ENCODE data around the gene AMZ1. TPM values are rescaled to one million over a fixed set of nuclear protein-coding genes. Genes with fewer than 3 reads are reported as not detected.

AMZ1 gene
- polyA plus RNA-seq, 3 donors from 2014 or later: 0.11 TPM; not detected in 2

DNA sequence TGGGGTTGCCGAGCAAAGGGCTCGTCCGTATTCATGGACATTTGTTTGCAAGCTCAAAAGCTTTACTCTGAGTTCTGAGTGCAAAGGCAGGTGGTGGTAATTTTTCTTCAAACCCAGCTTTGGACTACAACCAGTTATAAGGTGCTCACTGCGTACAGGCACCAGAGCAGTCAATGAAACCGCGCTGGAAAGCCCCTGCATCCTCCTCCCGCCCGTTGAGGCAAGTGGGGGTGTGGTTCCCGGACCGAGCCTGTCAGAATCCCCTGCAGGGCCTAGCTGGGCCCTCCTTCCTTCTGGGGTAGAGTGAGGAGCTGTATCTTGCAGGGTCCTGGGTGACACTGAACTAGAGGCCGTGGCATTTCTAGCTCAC lies 22.3 kb downstream of the AMZ1 start:
- H3K4me1 Mint-ChIP-seq: peaks cover 22 to 40% of the 10 kb centered on the region in 2 donors
- no peak overlapping the region for H3K27ac Mint-ChIP-seq
- peak overlapping the region in 2 of 5 donors; percentile 54 to 69 for H3K4me3 Mint-ChIP-seq
- H3K9me3 Mint-ChIP-seq: peaks cover 0 to 2% (median 0%) of the 10 kb centered on the region in 6 donors
- peak in 1 of 3 donors; percentile 41 for DNase-seq
- peaks cover 0 to 9% (median 1%) of the 10 kb centered on the region in 3 donors for H3K36me3 Mint-ChIP-seq
- H3K27me3 Mint-ChIP-seq (ENCODE audit: low read depth in 3 of 3): peaks cover 14 to 29% (median 28%) of the 10 kb centered on the region in 3 donors

DNA sequence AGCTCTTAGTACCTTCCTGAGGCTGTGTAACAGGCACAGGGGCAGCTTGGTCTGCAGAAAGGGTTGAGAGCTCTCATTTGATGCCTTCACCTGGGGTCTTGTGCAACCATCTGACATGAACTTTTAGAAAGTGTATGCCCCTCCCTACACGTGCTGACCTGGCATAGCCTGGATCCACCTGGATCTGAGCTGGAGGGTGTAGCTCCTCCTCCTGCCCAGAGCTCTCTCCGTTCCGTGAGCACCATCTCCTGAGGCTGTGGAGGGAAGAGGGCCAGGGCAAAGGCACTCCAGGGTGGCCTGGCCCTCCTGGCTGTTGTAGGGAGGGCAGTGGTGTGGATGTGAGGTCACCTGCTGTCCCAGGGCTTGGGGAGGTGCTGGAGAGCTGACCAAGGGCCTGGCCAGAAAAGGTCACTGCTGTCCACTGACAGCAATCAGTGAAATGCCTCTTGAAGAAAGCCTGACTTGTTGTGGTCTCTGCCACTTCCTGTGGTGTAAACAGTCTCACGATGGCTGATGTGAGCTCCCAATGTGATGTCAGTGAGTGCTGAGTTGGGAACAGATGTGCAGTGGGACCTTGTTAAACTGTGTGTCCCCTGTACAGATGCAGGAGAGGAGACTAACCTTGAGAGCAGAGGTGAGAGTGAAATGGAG lies 23.0 kb downstream of the AMZ1 start:
- Mint-ChIP-seq H3K27me3 (ENCODE audit: low read depth in 3 of 3) (peaks cover 14 to 33% (median 32%) of the 10 kb centered on the region in 3 donors), H3K4me1 (peaks cover 28 to 48% of the 10 kb centered on the region in 2 donors), H3K36me3 (peaks cover 0 to 9% (median 0%) of the 10 kb centered on the region in 3 donors), H3K9me3 (peaks cover 0 to 2% (median 0%) of the 10 kb centered on the region in 6 donors), H3K4me3 (peak overlapping the region; percentile 30 to 69 (median 58)), H3K27ac (peak overlapping the region in 5 of 6 donors; percentile 48 to 94 (median 80))
- peak; percentile 62 to 68 (median 68) for DNase-seq

DNA sequence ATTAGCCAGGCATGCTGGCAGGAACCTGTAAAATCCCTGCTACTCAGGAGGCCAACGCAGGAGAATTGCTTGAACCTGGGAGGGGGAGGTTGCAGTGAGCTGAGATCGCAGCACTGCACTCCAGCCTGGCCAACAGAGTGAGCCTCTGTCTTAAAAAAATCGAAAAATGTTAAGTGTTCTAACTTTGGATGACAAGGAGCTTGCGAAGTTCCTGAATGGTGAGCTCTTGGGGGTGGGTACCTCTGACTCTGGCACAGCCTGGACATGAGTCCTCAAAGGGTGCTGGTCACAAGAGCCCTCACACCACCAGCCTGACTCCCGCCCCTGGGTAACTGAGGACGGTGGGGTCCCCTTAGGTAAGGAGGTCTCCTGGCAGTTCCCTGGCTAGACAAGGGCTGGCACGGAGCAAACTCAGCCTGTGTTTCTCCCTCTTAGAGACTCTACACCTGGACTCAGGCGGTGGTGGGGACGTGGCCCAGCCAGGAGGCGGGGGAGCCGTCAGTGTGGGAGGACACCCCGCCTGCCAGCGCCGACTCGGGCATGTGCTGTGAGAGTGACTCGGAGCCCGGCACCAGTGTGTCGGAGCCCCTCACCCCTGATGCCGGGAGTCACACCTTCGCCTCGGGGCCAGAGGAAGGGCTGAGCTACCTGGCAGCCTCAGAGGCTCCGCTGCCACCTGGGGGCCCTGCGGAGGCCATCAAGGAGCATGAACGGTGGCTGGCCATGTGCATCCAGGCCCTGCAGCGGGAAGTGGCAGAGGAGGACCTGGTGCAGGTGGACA lies 24.1 kb downstream of the AMZ1 start:
- DNase-seq: no peak
- H3K27me3 Mint-ChIP-seq (ENCODE audit: low read depth in 3 of 3): peaks cover 21 to 33% (median 32%) of the 10 kb centered on the region in 3 donors
- H3K4me3 Mint-ChIP-seq: no peak overlapping the region
- H3K36me3 Mint-ChIP-seq: peaks cover 0 to 12% (median 0%) of the 10 kb centered on the region in 3 donors
- H3K4me1 Mint-ChIP-seq: peaks cover 30 to 58% of the 10 kb centered on the region in 2 donors
- peaks cover 0 to 2% (median 0%) of the 10 kb centered on the region in 6 donors for H3K9me3 Mint-ChIP-seq
- no peak overlapping the region for H3K27ac Mint-ChIP-seq

DNA sequence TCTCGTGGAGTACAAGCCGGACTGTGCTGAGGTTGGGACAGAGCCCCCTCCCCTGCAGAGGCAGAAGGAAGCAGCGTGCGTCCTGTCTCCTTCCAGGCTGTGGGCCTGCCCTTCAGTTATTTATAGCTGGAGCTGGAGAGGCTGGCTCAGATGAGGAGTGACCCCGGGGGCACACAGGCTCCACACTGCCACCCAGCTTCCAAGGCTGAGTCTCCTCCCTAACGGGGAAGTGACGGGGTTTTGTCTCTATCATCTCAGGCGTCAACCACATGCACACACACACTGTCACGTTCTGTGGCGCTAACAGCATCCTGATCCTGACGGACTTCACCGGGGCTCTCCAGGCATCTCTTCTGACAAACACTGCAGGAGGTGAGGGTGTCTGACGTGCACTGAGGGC lies 25.4 kb downstream of the AMZ1 start:
- Mint-ChIP-seq H3K27me3 (ENCODE audit: low read depth in 3 of 3) (peaks cover 19 to 38% (median 35%) of the 10 kb centered on the region in 3 donors), H3K4me1 (peaks cover 36 to 71% of the 10 kb centered on the region in 2 donors), H3K36me3 (peaks cover 0 to 12% (median 0%) of the 10 kb centered on the region in 3 donors), H3K27ac (peak overlapping the region in 3 of 6 donors; percentile 6 to 66 (median 59)), H3K9me3 (peaks cover 0 to 2% (median 0%) of the 10 kb centered on the region in 6 donors), H3K4me3 (peak overlapping the region in 1 of 5 donors; percentile 53)
- DNase-seq: peak in 1 of 3 donors; percentile 35

DNA sequence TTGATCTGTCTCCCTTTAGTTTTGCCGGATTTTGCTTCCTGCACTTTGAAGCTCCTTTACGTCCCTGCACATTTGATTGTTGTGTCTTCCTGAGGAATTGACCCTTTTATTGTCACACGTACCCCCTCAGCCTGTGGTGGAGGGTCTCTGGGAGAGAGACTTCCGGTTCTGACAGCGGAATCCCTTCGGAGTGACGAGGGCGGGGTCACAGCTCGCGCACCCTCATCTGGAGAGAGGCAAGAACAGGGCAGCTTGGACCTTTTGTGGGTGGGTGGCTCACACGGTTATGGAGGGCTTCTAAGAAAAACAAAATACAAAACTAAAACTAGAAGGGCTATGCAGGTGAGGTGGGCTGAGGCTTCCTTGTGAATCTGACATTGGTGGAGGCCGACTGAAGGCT lies 26.0 kb downstream of the AMZ1 start:
- H3K27me3 Mint-ChIP-seq (ENCODE audit: low read depth in 3 of 3): peaks cover 19 to 44% (median 35%) of the 10 kb centered on the region in 3 donors
- peak overlapping the region in 3 of 6 donors; percentile 30 to 66 (median 59) for H3K27ac Mint-ChIP-seq
- DNase-seq: no peak
- H3K9me3 Mint-ChIP-seq: peaks cover 0 to 2% (median 0%) of the 10 kb centered on the region in 6 donors
- no peak overlapping the region for H3K4me3 Mint-ChIP-seq
- peaks cover 0 to 12% (median 0%) of the 10 kb centered on the region in 3 donors for H3K36me3 Mint-ChIP-seq
- H3K4me1 Mint-ChIP-seq: peaks cover 42 to 77% of the 10 kb centered on the region in 2 donors

DNA sequence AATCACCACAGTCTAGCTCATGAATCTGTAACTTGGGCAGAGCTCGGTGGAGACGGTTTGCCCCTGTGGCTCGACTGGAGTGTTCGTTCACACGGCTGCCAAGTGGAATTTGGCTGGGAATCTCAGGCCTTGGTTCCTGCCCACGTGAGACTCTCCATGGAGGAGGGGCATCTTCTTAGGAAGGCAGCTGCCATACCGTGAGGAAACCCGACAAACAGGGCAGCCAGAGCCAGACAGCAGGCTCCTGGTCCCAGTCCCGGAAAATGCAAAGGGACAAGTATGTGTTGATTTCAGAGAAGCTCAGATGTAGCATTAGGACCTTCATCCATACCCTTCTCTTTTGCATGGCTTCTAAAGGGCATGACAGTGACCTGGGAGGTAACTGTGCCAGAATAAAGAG lies 26.6 kb downstream of the AMZ1 start:
- H3K4me3 Mint-ChIP-seq: peak overlapping the region in 1 of 5 donors; percentile 55
- H3K4me1 Mint-ChIP-seq: peaks cover 43 to 79% of the 10 kb centered on the region in 2 donors
- peaks cover 0 to 12% (median 0%) of the 10 kb centered on the region in 3 donors for H3K36me3 Mint-ChIP-seq
- no peak for DNase-seq
- peaks cover 18 to 47% (median 35%) of the 10 kb centered on the region in 3 donors for H3K27me3 Mint-ChIP-seq (ENCODE audit: low read depth in 3 of 3)
- peak overlapping the region in 1 of 6 donors; percentile 45 for H3K27ac Mint-ChIP-seq
- peaks cover 0 to 2% (median 0%) of the 10 kb centered on the region in 6 donors for H3K9me3 Mint-ChIP-seq

DNA sequence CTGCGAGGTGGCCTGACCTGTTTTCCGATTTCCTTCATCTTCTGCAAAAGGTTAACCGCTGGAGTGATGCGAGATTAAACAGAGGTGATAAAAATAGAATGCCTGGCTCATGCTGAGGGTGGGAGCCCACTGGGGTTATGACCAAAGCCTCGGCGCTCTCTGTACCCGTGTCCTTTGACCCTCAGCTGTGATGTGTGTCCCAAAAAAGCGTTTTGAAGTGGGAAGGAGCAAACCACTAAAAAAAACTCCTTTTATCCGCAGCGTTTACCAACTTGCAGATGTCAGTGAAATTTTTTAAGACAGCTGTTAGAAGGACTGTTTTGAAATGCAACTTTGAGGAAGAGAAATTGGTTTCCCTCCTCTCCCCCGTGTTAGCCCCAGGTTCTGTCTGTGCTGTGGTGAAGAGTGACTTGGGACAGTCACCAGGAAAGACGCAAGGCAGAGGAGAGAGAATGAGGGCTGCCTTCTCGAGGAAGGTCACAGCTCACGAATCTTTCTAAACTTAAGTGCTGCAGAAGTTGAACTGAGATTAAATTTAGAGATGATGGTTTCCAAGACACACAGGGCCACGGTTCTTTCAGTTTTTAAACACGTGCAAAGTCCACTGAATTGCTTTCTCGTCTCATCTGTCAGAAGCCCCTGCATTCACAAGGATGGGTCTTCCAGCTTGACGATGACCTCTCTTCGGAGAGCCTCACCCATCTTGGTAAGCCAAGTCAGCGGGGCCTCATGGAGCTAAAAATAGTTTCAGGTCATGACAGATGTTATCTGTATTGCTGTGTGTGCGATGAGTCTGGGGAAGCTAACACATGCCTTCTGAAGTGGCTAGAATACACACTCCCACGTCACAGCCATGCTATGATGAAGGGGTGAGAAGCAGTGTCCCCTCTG lies 27.6 kb downstream of the AMZ1 start:
- DNase-seq: peak in 1 of 3 donors; percentile 27
- peaks cover 14 to 40% (median 31%) of the 10 kb centered on the region in 3 donors for H3K27me3 Mint-ChIP-seq (ENCODE audit: low read depth in 3 of 3)
- peaks cover 37 to 69% of the 10 kb centered on the region in 2 donors for H3K4me1 Mint-ChIP-seq
- peak overlapping the region in 5 of 6 donors; percentile 34 to 71 (median 42) for H3K27ac Mint-ChIP-seq
- peaks cover 0 to 12% (median 0%) of the 10 kb centered on the region in 3 donors for H3K36me3 Mint-ChIP-seq
- peak overlapping the region in 3 of 5 donors; percentile 18 to 55 (median 26) for H3K4me3 Mint-ChIP-seq
- H3K9me3 Mint-ChIP-seq: peaks cover 0 to 2% (median 0%) of the 10 kb centered on the region in 6 donors

DNA sequence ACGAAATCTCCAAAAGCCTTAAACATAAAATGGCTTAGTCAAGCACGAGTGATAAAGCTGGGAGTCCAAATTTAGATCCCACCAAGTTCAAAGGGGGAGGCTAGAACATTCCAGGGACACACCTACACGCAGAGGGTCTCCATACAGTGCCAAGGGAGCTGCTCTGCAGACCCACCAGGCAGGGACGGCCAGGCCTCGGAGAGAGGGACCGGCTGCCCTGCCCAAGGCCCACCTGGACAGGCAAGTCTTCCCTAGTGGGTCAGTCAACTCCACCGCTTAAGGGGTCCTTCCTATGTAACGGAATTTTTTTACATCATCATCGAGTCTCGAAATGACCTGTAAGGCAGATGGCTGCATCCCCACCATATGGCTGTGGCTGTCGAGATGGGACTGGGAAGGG lies 28.5 kb downstream of the AMZ1 start:
- Mint-ChIP-seq H3K9me3 (peaks cover 0 to 2% (median 0%) of the 10 kb centered on the region in 6 donors), H3K4me1 (peaks cover 35 to 67% of the 10 kb centered on the region in 2 donors), H3K4me3 (peak overlapping the region in 1 of 5 donors; percentile 27), H3K36me3 (peaks cover 0 to 12% (median 0%) of the 10 kb centered on the region in 3 donors), H3K27me3 (ENCODE audit: low read depth in 3 of 3) (peaks cover 13 to 39% (median 24%) of the 10 kb centered on the region in 3 donors), H3K27ac (peak overlapping the region in 1 of 6 donors; percentile 36)
- no peak for DNase-seq

DNA sequence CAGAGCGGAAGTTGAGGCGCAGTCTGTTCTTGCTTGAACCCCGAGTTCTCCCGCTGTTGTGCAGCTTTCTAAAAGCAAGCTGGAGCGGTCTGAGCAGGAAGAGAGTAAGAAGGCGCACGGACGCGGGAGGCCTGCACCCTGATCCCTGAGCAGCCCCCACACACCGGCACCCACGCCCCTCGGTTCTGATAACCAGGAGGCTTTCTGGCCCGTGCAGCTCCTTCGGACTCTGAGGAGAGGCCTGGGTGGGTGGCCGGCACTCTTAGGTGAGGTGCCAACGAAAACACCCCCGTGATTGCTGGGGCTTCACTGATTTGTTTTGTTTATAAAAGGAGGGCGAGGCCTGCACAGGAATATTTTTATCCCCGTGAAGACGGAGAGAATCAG lies 28.9 kb downstream of the AMZ1 start:
- no peak for DNase-seq
- H3K4me1 Mint-ChIP-seq: peaks cover 35 to 66% of the 10 kb centered on the region in 2 donors
- H3K36me3 Mint-ChIP-seq: peaks cover 0 to 12% (median 0%) of the 10 kb centered on the region in 3 donors
- H3K27me3 Mint-ChIP-seq (ENCODE audit: low read depth in 3 of 3): peaks cover 13 to 39% (median 24%) of the 10 kb centered on the region in 3 donors
- H3K4me3 Mint-ChIP-seq: peak overlapping the region in 1 of 5 donors; percentile 27
- no peak overlapping the region for H3K27ac Mint-ChIP-seq
- H3K9me3 Mint-ChIP-seq: peaks cover 0 to 2% (median 0%) of the 10 kb centered on the region in 6 donors

DNA sequence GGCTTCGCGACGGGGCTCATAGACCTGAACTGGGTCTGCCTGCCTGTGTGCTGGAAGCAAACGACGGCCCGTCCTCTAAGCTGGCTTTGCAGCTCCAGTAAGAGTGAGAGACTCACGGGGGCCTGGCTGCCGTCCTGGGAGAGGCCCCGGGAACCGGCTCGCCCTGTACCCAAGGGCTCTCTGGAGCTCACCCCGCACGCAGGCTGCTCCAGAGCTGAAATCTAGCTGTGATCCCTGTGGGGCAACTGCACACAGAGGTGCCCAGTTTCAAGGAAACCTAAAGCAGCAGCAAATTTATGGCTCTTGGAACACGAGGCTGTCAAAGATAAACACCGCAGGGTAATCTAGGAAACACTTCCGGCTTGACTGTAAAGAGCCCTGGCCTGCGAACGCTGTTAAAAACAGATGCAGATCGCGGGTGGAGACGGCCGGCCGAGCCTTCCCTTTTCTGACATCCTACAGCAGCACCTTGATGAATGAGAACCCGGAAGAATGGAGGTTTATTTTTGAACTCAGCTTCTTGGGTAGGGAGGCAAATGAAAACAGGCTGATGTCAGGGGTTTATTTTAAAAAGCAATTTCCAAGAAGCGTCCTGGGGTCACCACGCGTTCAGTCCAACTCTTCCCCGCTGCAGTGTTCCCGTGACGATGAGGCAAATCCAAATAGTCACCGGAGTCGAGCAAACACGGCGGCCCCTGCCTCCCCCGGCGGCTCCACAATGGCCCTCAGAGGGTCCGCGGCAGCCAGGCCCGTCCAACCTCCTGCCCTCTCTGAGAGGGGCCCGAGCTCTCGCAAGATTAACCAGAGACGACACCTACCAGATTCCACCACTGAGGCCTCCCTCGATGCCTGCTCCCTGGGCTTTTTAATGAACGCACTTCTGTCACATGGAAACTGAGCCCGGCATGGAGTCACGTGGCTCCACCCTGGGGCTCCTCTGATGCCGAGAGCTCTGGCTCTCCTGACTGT lies 29.6 kb downstream of the AMZ1 start:
- Mint-ChIP-seq H3K27me3 (ENCODE audit: low read depth in 3 of 3) (peaks cover 13 to 37% (median 23%) of the 10 kb centered on the region in 3 donors), H3K27ac (peak overlapping the region in 2 of 6 donors; percentile 17 to 71)

DNA sequence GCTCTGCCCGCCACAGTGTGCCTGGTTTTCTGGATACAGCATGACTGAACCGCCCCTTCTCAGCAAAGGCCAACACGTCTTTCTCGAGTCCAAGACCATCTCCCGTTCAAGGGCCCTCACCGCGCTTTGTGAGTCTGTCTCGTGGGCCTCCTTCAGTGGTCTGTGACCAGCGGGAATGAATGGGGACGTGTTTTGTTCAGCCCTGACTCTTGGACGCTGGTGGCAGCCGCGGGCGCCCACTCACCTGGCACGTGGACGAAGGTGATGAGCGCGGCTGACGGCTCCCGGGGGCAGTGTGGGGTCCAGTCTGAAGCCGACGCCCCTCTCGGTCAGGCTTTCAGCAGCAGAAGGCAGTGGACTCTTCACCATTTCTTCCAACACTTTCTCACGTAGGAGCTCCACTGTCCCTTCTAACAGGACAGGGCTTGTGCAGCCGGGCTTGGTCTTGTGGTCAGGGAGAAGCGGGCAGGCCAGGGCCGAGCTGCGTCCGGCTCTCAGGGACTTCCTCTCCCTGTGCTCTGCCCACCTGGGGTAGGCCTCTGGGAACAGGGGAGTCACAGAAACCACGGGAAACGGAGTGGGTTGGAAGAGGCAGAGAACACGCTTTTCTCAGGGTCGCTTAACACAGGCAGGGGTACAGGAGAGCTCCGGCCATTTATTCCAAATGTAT lies 30.4 kb downstream of the AMZ1 start:
- Mint-ChIP-seq H3K4me1 (peaks cover 35 to 64% of the 10 kb centered on the region in 2 donors), H3K36me3 (peaks cover 0 to 16% (median 0%) of the 10 kb centered on the region in 3 donors), H3K4me3 (peak overlapping the region in 1 of 5 donors; percentile 7), H3K27ac (peak overlapping the region in 1 of 6 donors; percentile 40), H3K9me3 (no peaks in the 10 kb centered on the region), H3K27me3 (ENCODE audit: low read depth in 3 of 3) (peaks cover 13 to 36% (median 23%) of the 10 kb centered on the region in 3 donors)
- no peak for DNase-seq

More for the DNA sequence above, 29.6 kb downstream of the AMZ1 start:
- H3K9me3 Mint-ChIP-seq: peaks cover 0 to 2% (median 0%) of the 10 kb centered on the region in 6 donors
- H3K4me1 Mint-ChIP-seq: peaks cover 35 to 66% of the 10 kb centered on the region in 2 donors
- peak overlapping the region in 4 of 5 donors; percentile 6 to 65 (median 48) for H3K4me3 Mint-ChIP-seq
- DNase-seq: no peak
- H3K36me3 Mint-ChIP-seq: peaks cover 0 to 12% (median 0%) of the 10 kb centered on the region in 3 donors

Measured in immature natural killer cell (primary cell).